BLaER1 (cell line): ENCODE measurements around the gene PRKCA.
"Not testable (repeated sequence)": the region's sequence is repeated elsewhere in the genome, so short reads cannot be mapped to it uniquely, and the experiment has no call there.

ENCODE experiments used
- H3K27ac ChIP-seq: shearing (Covaris generic); formaldehyde crosslinking; 2 replicates; pipeline ENCODE4 v1.8.1; 2022
- H3K27me3 ChIP-seq: shearing (Covaris generic); formaldehyde crosslinking; 2 replicates; pipeline ENCODE4 v1.8.1; 2022
- H3K36me3 ChIP-seq: shearing (Covaris generic); formaldehyde crosslinking; 2 replicates; pipeline ENCODE4 v1.8.1; 2022
- H3K4me1 ChIP-seq: shearing (Covaris generic); formaldehyde crosslinking; 2 replicates; pipeline ENCODE4 v1.8.1; 2022
- H3K4me2 ChIP-seq: shearing (Covaris generic); formaldehyde crosslinking; 2 replicates; pipeline ENCODE4 v1.8.1; 2022
- H3K4me3 ChIP-seq: shearing (Covaris generic); formaldehyde crosslinking; 2 replicates; pipeline ENCODE4 v1.8.1; 2022
- H3K9ac ChIP-seq: shearing (Covaris generic); formaldehyde crosslinking; 2 replicates; pipeline ENCODE4 v1.8.1; 2022
- H3K9me3 ChIP-seq: shearing (Covaris generic); formaldehyde crosslinking; 2 replicates; pipeline ENCODE4 v1.8.1; 2022
- H4K20me1 ChIP-seq: shearing (Covaris generic); formaldehyde crosslinking; 2 replicates; pipeline ENCODE4 v1.8.1; 2022
- Cebpa-rat ChIP-seq: shearing (Covaris generic); IDR thresholded peaks from 2 replicates; pipeline ENCODE4 v1.8.1; 2022

The PRKCA gene

GRCh38 chr17:66714046-66715023 is 411.9 kb downstream of the PRKCA start:
- no peak for TF ChIP-seq Cebpa-rat
- no peak overlapping the region for H3K27ac ChIP-seq
- no peak overlapping the region for H3K4me2 ChIP-seq
- H3K4me1 ChIP-seq, result peaks cover 50% of the 10 kb centered on the region
- no peaks in the 10 kb centered on the region for H3K9me3 ChIP-seq
- H4K20me1 ChIP-seq, result no peaks in the 10 kb centered on the region
- no peaks in the 10 kb centered on the region for H3K27me3 ChIP-seq
- no peak overlapping the region for H3K9ac ChIP-seq
- H3K4me3 ChIP-seq, result no peak overlapping the region
- H3K36me3 ChIP-seq, result no peaks in the 10 kb centered on the region

- Histone ChIP-seq H3K4me2 (no peak overlapping the region), H3K27ac (no peak overlapping the region), H3K4me1 (peaks cover 50% of the 10 kb centered on the region), H3K4me3 (no peak overlapping the region), H4K20me1 (no peaks in the 10 kb centered on the region), H3K9ac (no peak overlapping the region), H3K36me3 (no peaks in the 10 kb centered on the region), H3K9me3 (no peaks in the 10 kb centered on the region), H3K27me3 (no peaks in the 10 kb centered on the region)
- no peak for TF ChIP-seq Cebpa-rat
Measured at GRCh38 chr17:66715076-66715675, 412.8 kb downstream of the PRKCA start.

GRCh38 chr17:66715745-66716156 is 413.3 kb downstream of the PRKCA start:
- Histone ChIP-seq H3K4me2 (no peak overlapping the region), H3K27me3 (no peaks in the 10 kb centered on the region), H3K9ac (no peak overlapping the region), H3K4me1 (peaks cover 50% of the 10 kb centered on the region), H3K9me3 (no peaks in the 10 kb centered on the region), H3K4me3 (no peak overlapping the region), H4K20me1 (no peaks in the 10 kb centered on the region), H3K27ac (no peak overlapping the region), H3K36me3 (no peaks in the 10 kb centered on the region)
- TF ChIP-seq Cebpa-rat, result no peak

GRCh38 chr17:66716236-66717026 is 414.0 kb downstream of the PRKCA start:
- Histone ChIP-seq H3K9me3 (no peaks in the 10 kb centered on the region), H3K27ac (no peak overlapping the region), H3K27me3 (no peaks in the 10 kb centered on the region), H4K20me1 (no peaks in the 10 kb centered on the region), H3K4me1 (peaks cover 48% of the 10 kb centered on the region), H3K9ac (no peak overlapping the region), H3K4me2 (0 out of 2 replicates have a peak overlapping the region, but pooled peaks have one; percentile 54), H3K4me3 (no peak overlapping the region), H3K36me3 (no peaks in the 10 kb centered on the region)
- TF ChIP-seq Cebpa-rat, result no peak

GRCh38 chr17:66717641-66718058 is 415.2 kb downstream of the PRKCA start:
- H3K27ac ChIP-seq, result no peak overlapping the region
- H3K9ac ChIP-seq, result peak overlapping the region; percentile 23; the same call in 1 of the 2 replicates
- H3K4me2 ChIP-seq, result peak overlapping the region; percentile 54
- peak; percentile 67 for TF ChIP-seq Cebpa-rat
- no peaks in the 10 kb centered on the region for H3K36me3 ChIP-seq
- no peaks in the 10 kb centered on the region for H4K20me1 ChIP-seq
- H3K4me3 ChIP-seq, result no peak overlapping the region
- peaks cover 37% of the 10 kb centered on the region for H3K4me1 ChIP-seq
- H3K27me3 ChIP-seq, result no peaks in the 10 kb centered on the region
- no peaks in the 10 kb centered on the region for H3K9me3 ChIP-seq

GRCh38 chr17:66720027-66720426 is 417.6 kb downstream of the PRKCA start:
- Histone ChIP-seq H3K27me3 (no peaks in the 10 kb centered on the region), H4K20me1 (no peaks in the 10 kb centered on the region), H3K9me3 (no peaks in the 10 kb centered on the region), H3K4me3 (no peak overlapping the region), H3K36me3 (no peaks in the 10 kb centered on the region), H3K4me2 (no peak overlapping the region), H3K4me1 (peaks cover 20% of the 10 kb centered on the region), H3K9ac (no peak overlapping the region), H3K27ac (no peak overlapping the region)
- no peak for TF ChIP-seq Cebpa-rat

GRCh38 chr17:66720567-66720966 is 418.2 kb downstream of the PRKCA start:
- no peaks in the 10 kb centered on the region for H4K20me1 ChIP-seq
- no peak overlapping the region for H3K4me2 ChIP-seq
- H3K4me1 ChIP-seq, result peaks cover 17% of the 10 kb centered on the region
- H3K27me3 ChIP-seq, result no peaks in the 10 kb centered on the region
- H3K36me3 ChIP-seq, result no peaks in the 10 kb centered on the region
- no peak overlapping the region for H3K27ac ChIP-seq
- TF ChIP-seq Cebpa-rat, result no peak
- H3K9ac ChIP-seq, result no peak overlapping the region
- H3K9me3 ChIP-seq, result no peaks in the 10 kb centered on the region
- H3K4me3 ChIP-seq, result no peak overlapping the region

GRCh38 chr17:66722341-66722740 is 419.9 kb downstream of the PRKCA start:
- H3K9me3 ChIP-seq, result no peaks in the 10 kb centered on the region
- no peaks in the 10 kb centered on the region for H3K27me3 ChIP-seq
- peaks cover 7% of the 10 kb centered on the region for H3K4me1 ChIP-seq
- no peak for TF ChIP-seq Cebpa-rat
- H3K36me3 ChIP-seq, result no peaks in the 10 kb centered on the region
- H4K20me1 ChIP-seq, result no peaks in the 10 kb centered on the region
- no peak overlapping the region for H3K27ac ChIP-seq
- no peak overlapping the region for H3K4me2 ChIP-seq
- H3K9ac ChIP-seq, result no peak overlapping the region
- no peak overlapping the region for H3K4me3 ChIP-seq

- Histone ChIP-seq H3K4me1 (peaks cover 4% of the 10 kb centered on the region; the same call in 1 of the 2 replicates), H4K20me1 (no peaks in the 10 kb centered on the region)
- no peak for TF ChIP-seq Cebpa-rat
Measured at GRCh38 chr17:66724581-66725341, 422.3 kb downstream of the PRKCA start.

GRCh38 chr17:66725438-66725837 is 423.0 kb downstream of the PRKCA start:
- not testable (repeated sequence) for H4K20me1 ChIP-seq, H3K4me3 ChIP-seq, H3K4me1 ChIP-seq, H3K36me3 ChIP-seq, H3K9ac ChIP-seq, H3K27me3 ChIP-seq, H3K4me2 ChIP-seq, H3K27ac ChIP-seq, H3K9me3 ChIP-seq

More at GRCh38 chr17:66724581-66725341, 422.3 kb downstream of the PRKCA start:
- H3K4me2 ChIP-seq, result no peak overlapping the region
- H3K36me3 ChIP-seq, result no peaks in the 10 kb centered on the region
- H3K27me3 ChIP-seq, result no peaks in the 10 kb centered on the region
- H3K9me3 ChIP-seq, result no peaks in the 10 kb centered on the region
- H3K4me3 ChIP-seq, result no peak overlapping the region
- no peak overlapping the region for H3K27ac ChIP-seq
- H3K9ac ChIP-seq, result no peak overlapping the region
